COLO668 (cell line): Measurements from ENCODE around the gene CRLF1.
"Not testable (repeated sequence)": the region's sequence is repeated elsewhere in the genome, so short reads cannot be mapped to it uniquely, and the experiment has no call there.

Source experiments
- DNase-seq: peaks from one replicate; lab custom pipeline; 2025; ENCODE audit not compliant: unreplicated experiment; lab: John Stamatoyannopoulos, UW

CRLF1 gene

GRCh38 chr19:18608805-18609716, 2.5 kb upstream of the CRLF1 start:
- DNase-seq: no peak

DNA sequence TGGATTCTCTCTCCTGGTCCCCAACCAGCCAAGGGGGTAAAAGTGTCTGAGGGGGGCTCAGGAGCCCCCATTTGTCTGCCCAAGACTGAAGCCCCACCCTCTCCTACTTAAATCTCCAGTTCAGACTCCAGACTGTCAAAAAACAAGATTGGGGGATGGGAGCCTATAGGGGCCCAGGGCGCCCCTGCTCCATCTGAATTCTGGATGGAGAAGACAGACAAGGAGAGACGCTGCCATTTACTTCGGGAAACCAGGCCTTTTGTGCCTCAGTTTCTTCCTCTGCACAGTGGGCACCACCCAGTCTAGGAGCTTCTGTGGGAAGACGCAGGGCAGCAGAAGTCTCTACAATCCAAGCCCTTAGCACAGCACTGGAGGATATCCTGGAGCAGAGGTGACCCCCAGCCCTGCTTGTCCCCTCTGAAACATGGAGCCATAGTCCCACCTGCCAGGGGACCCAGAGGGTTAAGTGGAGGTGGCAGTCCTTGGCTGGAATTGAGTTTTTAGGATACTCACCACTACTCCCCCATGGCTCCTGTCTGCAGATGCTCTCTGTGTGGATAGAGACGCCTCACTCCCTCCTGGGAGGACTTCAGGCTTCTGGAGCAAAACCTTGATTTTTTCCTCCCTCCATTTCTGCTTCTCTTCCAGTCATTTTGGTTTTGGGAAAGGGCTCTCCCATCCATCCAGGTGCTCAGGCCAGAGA, 1.7 kb upstream of the CRLF1 start:
- DNase-seq: no peak

- no peak for DNase-seq
These were observed 865 bp upstream of the CRLF1 start for GRCh38 chr19:18607226-18608101.

GRCh38 chr19:18605546-18606280, 886 bp downstream of the CRLF1 start:
- DNase-seq: no peak

GRCh38 chr19:18605196-18605545, 1.4 kb downstream of the CRLF1 start:
- DNase-seq: no peak

GRCh38 chr19:18604820-18605159, 1.8 kb downstream of the CRLF1 start:
- DNase-seq: no peak

- DNase-seq: no peak
These were observed 2.4 kb downstream of the CRLF1 start for GRCh38 chr19:18603958-18604819.

GRCh38 chr19:18603255-18603957, 3.2 kb downstream of the CRLF1 start:
- DNase-seq: peak; percentile 15

DNA sequence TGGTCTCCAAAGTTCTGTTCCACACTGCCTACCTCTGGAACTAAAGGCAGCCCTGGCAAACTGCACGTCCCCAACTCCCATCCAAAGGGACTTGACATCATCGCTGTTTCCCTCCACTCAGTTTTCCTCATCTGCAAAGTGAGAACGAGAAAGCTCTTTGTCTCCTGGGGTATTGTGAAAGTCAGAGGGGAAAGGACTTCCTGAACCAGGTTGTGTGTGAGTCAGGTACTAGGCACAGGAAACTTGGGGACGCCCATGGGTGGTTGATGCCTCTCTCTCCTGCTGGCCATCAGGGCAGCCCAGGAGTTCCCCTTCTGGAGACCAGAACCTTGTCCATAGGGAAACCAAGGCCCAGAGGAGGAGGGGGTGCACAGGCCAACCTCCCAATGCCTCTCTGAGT, 4.7 kb downstream of the CRLF1 start:
- DNase-seq: no peak

- not testable (repeated sequence) for DNase-seq
These were observed 5.8 kb downstream of the CRLF1 start for GRCh38 chr19:18600692-18601397.

- no peak for DNase-seq
These were observed 7.1 kb downstream of the CRLF1 start for GRCh38 chr19:18599485-18599884.

DNA sequence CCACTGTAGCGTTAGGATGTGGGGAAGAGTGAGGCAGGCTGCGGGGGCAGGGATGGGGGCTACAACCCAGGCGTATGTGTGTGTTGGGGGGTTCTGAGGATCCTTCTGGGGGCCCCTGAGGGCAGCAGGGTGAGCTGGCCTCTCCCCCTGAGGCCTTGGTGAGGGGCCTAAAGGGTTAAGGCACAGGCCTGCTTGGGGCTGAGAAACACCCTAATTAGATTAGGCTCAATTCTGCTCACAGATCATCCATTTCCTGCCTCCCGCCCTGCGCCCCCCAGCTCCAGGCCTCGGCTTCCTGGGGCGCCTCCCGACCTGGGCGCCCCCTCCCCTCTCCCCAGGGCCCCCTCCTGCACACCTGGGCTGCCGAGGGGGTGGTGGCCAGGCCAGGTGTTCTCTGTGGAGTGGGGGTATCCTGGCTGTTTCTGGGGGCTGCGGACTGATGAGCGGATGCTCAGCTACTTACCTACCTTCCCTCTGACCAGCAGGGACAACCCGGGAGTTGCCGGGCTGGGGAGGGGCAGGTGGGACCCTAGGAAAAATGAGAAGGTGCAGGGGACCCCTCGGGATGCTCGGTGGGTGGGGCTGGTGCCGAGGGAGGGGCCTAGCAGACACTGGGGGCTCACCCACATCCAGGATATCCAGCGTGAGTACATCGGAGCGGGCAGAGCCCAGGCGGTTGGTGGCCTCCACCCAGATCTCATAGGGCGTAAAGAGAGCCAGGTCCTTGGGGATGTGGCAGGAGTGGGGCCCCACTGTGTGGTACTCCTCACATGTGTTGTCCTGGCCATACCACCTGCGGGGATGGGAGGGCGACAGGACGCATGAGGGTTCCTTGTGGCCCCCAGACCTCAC, 8.6 kb downstream of the CRLF1 start:
- DNase-seq: no peak

DNA sequence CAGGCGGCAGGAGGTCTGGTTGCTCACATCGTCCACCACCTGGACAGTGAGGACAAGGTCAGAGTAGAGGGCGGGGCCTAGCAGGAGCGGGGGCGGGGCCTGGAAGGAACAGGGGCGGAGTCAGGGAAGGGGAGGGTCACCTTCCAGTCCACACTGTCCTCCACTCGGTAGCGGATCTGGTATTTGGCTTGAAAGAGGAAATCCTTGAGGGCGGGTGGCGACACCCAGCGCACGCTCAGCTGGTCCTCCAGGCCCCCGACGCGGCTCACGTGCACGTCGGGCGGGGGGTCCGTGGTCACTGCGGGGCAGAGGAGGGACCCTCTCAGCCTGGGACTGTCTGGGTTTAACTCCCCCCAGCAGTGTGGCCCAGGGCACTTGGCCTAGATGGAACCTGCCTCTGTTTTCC, 9.8 kb downstream of the CRLF1 start:
- peak; percentile 49 for DNase-seq

DNA sequence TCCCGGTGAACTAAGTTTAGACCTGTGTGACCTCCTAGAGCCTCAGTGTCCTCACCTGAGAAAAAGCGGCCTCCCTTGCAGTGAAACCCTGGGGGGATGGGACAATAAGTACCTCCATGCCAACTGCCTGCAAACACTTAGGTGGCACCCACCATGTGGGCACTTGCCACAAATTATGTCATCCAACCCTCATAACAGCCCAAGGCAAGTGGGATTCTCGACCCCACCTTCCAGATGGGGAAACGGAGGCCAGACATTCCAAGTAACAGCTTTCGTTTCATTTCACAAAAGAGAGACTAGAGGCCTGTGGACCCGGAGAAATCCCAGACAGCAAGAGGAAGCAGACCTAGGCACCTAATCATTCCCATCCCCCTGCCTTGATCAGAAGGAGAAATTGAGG, 11.1 kb downstream of the CRLF1 start:
- DNase-seq: no peak

DNA sequence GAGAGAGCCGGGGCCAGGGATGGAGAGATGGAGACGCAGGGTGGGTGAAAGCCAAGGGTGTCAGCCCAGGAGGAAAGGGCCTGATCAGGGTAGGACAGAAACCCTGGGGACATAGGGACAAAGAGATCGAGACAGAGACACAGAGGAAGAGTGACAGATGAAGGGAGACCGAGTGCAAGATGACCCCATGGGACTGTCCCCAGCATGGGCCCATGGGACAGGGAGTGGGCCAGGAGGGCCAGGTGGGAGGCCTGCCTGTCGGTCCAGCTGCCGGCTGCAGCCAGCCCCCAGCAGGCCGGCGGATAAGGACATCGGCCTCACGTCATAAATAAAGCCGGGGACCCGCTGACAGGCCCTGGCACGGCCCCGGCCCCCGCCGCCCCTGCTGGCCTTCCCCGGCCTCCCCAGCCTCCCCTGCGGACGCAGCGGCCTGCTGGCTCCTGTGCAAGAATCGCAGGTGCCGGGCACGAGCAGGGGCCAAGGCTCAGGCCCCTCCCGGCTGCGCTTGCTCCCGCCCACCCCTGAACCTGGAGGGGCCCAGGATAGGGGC, 11.7 kb downstream of the CRLF1 start:
- peak; percentile 19 for DNase-seq

GRCh38 chr19:18594096-18594823, 12.3 kb downstream of the CRLF1 start:
- peak; percentile 74 for DNase-seq
